Endothelial cell of umbilical vein (primary cell): ENCODE measurements around the gene ATP8B3. TPM values are rescaled to one million over a fixed set of nuclear protein-coding genes. Genes with fewer than 3 reads are reported as not detected.

Experiments
- BruUV-seq: library from RNA; stranded (reverse); fragments of 400-500 nt; replicated peaks from 2 replicates; lab custom pipeline; 2021; lab: Mats Ljungman, UMichigan
- CTCF ChIA-PET: fragments of 300-600, 350-600 bp; sonication (Branson Sonifier 250); formaldehyde crosslinking; loops from one replicate; lab custom pipeline; 2021; ENCODE audit warnings: antibody characterized with exemption, inconsistent platforms; lab: Charles Lee
- POLR2A ChIA-PET: fragments of 300-600, 350-600 bp; sonication (Branson Sonifier 250); formaldehyde crosslinking; loops from one replicate; lab custom pipeline; 2021; ENCODE audit warnings: antibody characterized with exemption, inconsistent platforms; lab: Charles Lee
- DNase-seq: peaks from one replicate; pipeline ENCODE4 v3.0.0-alpha.2; 2011; ENCODE audit warnings: low read depth, low spot score
- FAIRE-seq: peaks from 2 replicates; lab custom pipeline; 2011; peaks lifted over from hg19 to GRCh38; lab: Jason Lieb, UNC
- H2AFZ ChIP-seq: 2 replicates; pipeline ENCODE4 v1.6.0; 2012; ENCODE audit warnings: low read depth, low read length, control low read depth, inconsistent platforms
- H3K27ac ChIP-seq: 2 replicates; pipeline ENCODE4 v1.5.1; 2011; ENCODE audit warnings: low read depth, mild to moderate bottlenecking, control low read depth, low read length, moderate library complexity; ENCODE audit not compliant: insufficient read depth
- H3K27me3 ChIP-seq, 2 experiments: 2 replicates each; pipeline versions ENCODE4 v1.6.0 to v1.6.1; 2011; ENCODE audit warnings: low read length in 2 of 2, mixed read lengths in 1 of 2; ENCODE audit not compliant: control insufficient read depth in 2 of 2, insufficient read depth in 2 of 2
- H3K36me3 ChIP-seq, 2 experiments: 2 replicates in 1 of 2; 3 replicates in 1 of 2; pipeline ENCODE4 v1.5.1; 2011; ENCODE audit warnings: low read length in 2 of 2, mild to moderate bottlenecking in 1 of 2, moderate library complexity in 1 of 2; ENCODE audit not compliant: control insufficient read depth in 2 of 2, insufficient read depth in 2 of 2; ENCODE audit errors: extremely low read depth in 1 of 2
- H3K4me1 ChIP-seq: 3 replicates; pipeline ENCODE4 v1.5.1; 2011; ENCODE audit warnings: mild to moderate bottlenecking, low read length; ENCODE audit not compliant: control insufficient read depth, insufficient read depth; ENCODE audit errors: extremely low read depth
- H3K4me2 ChIP-seq: 2 replicates; pipeline ENCODE4 v1.6.1; 2011; ENCODE audit warnings: low read length, control low read depth, mixed read lengths; ENCODE audit not compliant: insufficient read depth
- H3K4me3 ChIP-seq, 3 experiments: fragments of 200-600 bp in 1 of 3; sonication (generic), shearing (Covaris generic) in 1 of 3; replicated peaks in 1 of 3; 2 replicates each; pipeline ENCODE4 v1.5.1; 2011 to 2016; ENCODE audit warnings: control low read depth in 3 of 3, low read length in 3 of 3, mild to moderate bottlenecking in 2 of 3, inconsistent platforms in 1 of 3, low read depth in 1 of 3, moderate library complexity in 1 of 3; ENCODE audit not compliant: insufficient read depth in 1 of 3
- H3K79me2 ChIP-seq: 2 replicates; pipeline ENCODE4 v1.6.0; 2012; ENCODE audit warnings: low read length, inconsistent platforms; ENCODE audit not compliant: control insufficient read depth, insufficient read depth
- H3K9ac ChIP-seq: replicated peaks from 2 replicates; pipeline ENCODE3; 2011; ENCODE audit warnings: low read length, control low read depth; ENCODE audit not compliant: insufficient read depth; ENCODE audit errors: extremely low read depth
- H3K9me1 ChIP-seq: replicated peaks from 3 replicates; pipeline ENCODE4 v1.6.0; 2011; ENCODE audit warnings: mild to moderate bottlenecking, low read length; ENCODE audit not compliant: control insufficient read depth, insufficient read depth; ENCODE audit errors: extremely low read depth
- H3K9me3 ChIP-seq: replicated peaks from 2 replicates; pipeline ENCODE4 v1.5.1; 2012; ENCODE audit warnings: low read length, inconsistent platforms; ENCODE audit not compliant: control insufficient read depth, insufficient read depth
- H4K20me1 ChIP-seq: replicated peaks from 2 replicates; pipeline ENCODE3; 2011; ENCODE audit warnings: mild to moderate bottlenecking, low read length; ENCODE audit not compliant: control insufficient read depth, insufficient read depth; ENCODE audit errors: extremely low read depth
- EZH2 ChIP-seq: IDR thresholded peaks from 2 replicates; pipeline ENCODE4 v1.6.1; 2012; ENCODE audit warnings: borderline replicate concordance, low read depth, mild to moderate bottlenecking, moderate library complexity, low read length, inconsistent platforms; ENCODE audit not compliant: severe bottlenecking
- FOS ChIP-seq: IDR thresholded peaks from 2 replicates; pipeline ENCODE4 v1.6.1; 2011; ENCODE audit warnings: mild to moderate bottlenecking, low read length, moderate library complexity, borderline replicate concordance; ENCODE audit not compliant: insufficient read depth
- GATA2 ChIP-seq: IDR thresholded peaks from 2 replicates; pipeline ENCODE4 v1.7.0; 2011; ENCODE audit warnings: low read depth, mild to moderate bottlenecking, moderate library complexity, mixed read lengths, low read length; ENCODE audit not compliant: insufficient read length, insufficient read depth
- JUN ChIP-seq: IDR thresholded peaks from 2 replicates; pipeline ENCODE4 v1.6.1; 2011; ENCODE audit warnings: borderline replicate concordance, low read depth; ENCODE audit not compliant: insufficient read length, insufficient read depth
- MYC ChIP-seq: IDR thresholded peaks from one replicate; pipeline ENCODE4 v1.6.1; 2011; ENCODE audit warnings: mild to moderate bottlenecking, low read depth, low read length
- POLR2A ChIP-seq: IDR thresholded peaks from 2 replicates; pipeline ENCODE4 v1.6.1; 2012; ENCODE audit warnings: low read depth, mild to moderate bottlenecking, control low read depth, low read length
- POLR2AphosphoS5 ChIP-seq: IDR thresholded peaks from 2 replicates; pipeline ENCODE4 v1.6.1; 2012; ENCODE audit warnings: low read depth, mild to moderate bottlenecking, control low read depth, low read length, moderate library complexity; ENCODE audit not compliant: insufficient read depth
- dilution Hi-C: fragments of 300-500 bp; cut with MboI; formaldehyde crosslinking; loops from one replicate; pipeline ENCODE4 v1.15.0; 2019; ENCODE audit warnings: low sequenced_read_pairs; ENCODE audit not compliant: extremely low pct_ligation_motif_present
- intact Hi-C: fragments of 100-400 bp; cut with micrococcal nuclease; formaldehyde crosslinking; loops from one replicate; pipeline ENCODE4 v1.10.0; 2022
- polyA plus RNA-seq, 4 experiments: library from polyadenylated mRNA; depleted of rRNA in 3 of 4; stranded (reverse) in 3 of 4; unstranded in 1 of 4; fragments of >200 nt; gene quantifications; 2 replicates each; pipeline versions ENCODE4 v1.2.1 to v1.2.3, GENCODE V29; 2011 to 2012; ENCODE audit warnings: missing spikeins in 1 of 4
- total RNA-seq: library from RNA; stranded (reverse); gene quantifications from 2 replicates; pipeline ENCODE4 v1.2.3, GENCODE V29; 2021
- TF ChIP-seq, protein P1 (sequence below): IDR thresholded peaks from 2 replicates; pipeline ENCODE4 v1.6.1; 2011; ENCODE audit not compliant: insufficient read depth, insufficient read length
- TF ChIP-seq, protein P2 (sequence below), 2 donors: IDR thresholded peaks; 1 replicate in 1 of 2; 2 replicates in 1 of 2; pipeline ENCODE4 v1.5.1; 2011; ENCODE audit warnings: low read length in 2 of 2, mild to moderate bottlenecking in 2 of 2, moderate library complexity in 2 of 2, control low read depth in 1 of 2, inconsistent platforms in 1 of 2, low read depth in 1 of 2; ENCODE audit not compliant: insufficient read depth in 1 of 2; ENCODE audit errors: extremely low read depth in 1 of 2

The ATP8B3 gene
- total and polyA plus RNA-seq, 2 donors (not counting 3 experiments of a cell fraction or from before 2014, with no cell fraction given) = 1.1 to 7.3 TPM

DNA sequence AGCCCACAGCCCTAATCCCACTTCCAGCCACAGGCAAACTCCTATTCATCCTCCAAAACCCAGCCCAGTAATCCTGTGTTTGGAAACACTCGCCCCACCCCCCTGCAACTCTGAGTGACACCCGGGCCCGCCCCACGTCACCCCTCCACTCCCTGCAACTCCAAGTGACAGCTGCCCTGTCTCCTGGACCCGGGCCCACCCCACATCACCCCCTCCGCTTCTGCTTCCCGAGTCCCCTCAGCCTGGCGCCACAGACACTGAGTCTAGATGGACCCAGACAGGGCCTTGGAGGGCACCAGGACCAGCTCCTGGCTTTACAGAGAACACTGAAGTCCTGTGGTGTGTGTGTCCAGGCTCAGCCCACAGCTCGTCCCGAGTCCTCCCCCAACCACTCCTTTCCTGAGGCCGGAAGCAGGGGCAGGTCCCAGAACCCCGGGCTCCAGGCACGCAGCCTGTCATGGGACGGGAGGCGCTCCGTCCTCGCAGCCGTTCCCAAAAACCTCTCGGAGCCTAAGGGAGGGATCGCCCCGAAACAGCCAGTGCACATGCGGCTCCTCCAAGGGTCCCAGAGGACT is 28.6 kb upstream of the ATP8B3 start:
- H3K79me2 ChIP-seq = peaks cover 92% of the 10 kb centered on the region
- H3K9ac ChIP-seq = no peak overlapping the region
- H3K4me3 ChIP-seq = peak overlapping the region in 2 of 3 experiments; percentile 7 to 18
- dilution Hi-C loops (no loop called here), intact Hi-C loops (loop anchor here (1.0 kb wide), 1 partner anchor 14 kb away; no protein-coding TSS in a partner anchor)
- peak; percentile 50 for FAIRE-seq
- CTCF ChIA-PET = interaction anchor here (1.2 to 7.6 kb wide), 4 partner anchors 9 to 15 kb away, joined by 3 to 83 read pairs (median 4); no protein-coding TSS in a partner anchor
- TF ChIP-seq GATA2 (no peak), JUN (no peak), EZH2 (no peak), POLR2AphosphoS5 (no peak), POLR2A (no peak), FOS (no peak), MYC (no peak)
- TF ChIP-seq, protein P1, sequence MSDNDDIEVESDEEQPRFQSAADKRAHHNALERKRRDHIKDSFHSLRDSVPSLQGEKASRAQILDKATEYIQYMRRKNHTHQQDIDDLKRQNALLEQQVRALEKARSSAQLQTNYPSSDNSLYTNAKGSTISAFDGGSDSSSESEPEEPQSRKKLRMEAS = no peak
- TF ChIP-seq, protein P2, sequence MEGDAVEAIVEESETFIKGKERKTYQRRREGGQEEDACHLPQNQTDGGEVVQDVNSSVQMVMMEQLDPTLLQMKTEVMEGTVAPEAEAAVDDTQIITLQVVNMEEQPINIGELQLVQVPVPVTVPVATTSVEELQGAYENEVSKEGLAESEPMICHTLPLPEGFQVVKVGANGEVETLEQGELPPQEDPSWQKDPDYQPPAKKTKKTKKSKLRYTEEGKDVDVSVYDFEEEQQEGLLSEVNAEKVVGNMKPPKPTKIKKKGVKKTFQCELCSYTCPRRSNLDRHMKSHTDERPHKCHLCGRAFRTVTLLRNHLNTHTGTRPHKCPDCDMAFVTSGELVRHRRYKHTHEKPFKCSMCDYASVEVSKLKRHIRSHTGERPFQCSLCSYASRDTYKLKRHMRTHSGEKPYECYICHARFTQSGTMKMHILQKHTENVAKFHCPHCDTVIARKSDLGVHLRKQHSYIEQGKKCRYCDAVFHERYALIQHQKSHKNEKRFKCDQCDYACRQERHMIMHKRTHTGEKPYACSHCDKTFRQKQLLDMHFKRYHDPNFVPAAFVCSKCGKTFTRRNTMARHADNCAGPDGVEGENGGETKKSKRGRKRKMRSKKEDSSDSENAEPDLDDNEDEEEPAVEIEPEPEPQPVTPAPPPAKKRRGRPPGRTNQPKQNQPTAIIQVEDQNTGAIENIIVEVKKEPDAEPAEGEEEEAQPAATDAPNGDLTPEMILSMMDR (IDR thresholded peaks at IDR 0.05; ENCODE audit: extremely low read depth in 1 of 2, insufficient read depth in 1 of 2, low read depth in 1 of 2, low read length in 2 of 2) = no peak
- no TSS peak for BruUV-seq
- H3K36me3 ChIP-seq = peaks cover 0 to 5% of the 10 kb centered on the region in 2 experiments
- POLR2A ChIA-PET = no interaction called here
- peak; percentile 27 for DNase-seq
- H3K27ac ChIP-seq = no peak overlapping the region
- no peaks in the 10 kb centered on the region for H3K9me1 ChIP-seq
- no peaks in the 10 kb centered on the region for H3K27me3 ChIP-seq
- H3K9me3 ChIP-seq = no peaks in the 10 kb centered on the region
- peaks cover 16% of the 10 kb centered on the region for H3K4me1 ChIP-seq
- peak overlapping the region; percentile 14 for H3K4me2 ChIP-seq
- H4K20me1 ChIP-seq = no peaks in the 10 kb centered on the region
- no peak overlapping the region for H2AFZ ChIP-seq
